Thymus (tissue), 11 donors: ENCODE results near the gene ZNF574. TPM values are rescaled to one million over a fixed set of nuclear protein-coding genes. Genes with fewer than 3 reads are reported as not detected.
A peak's percentile ranks its signal among the peaks of the same experiment; 100 is the strongest.

Experiments
- DNase-seq, 9 donors: peaks; one replicate each; pipeline ENCODE4 v3.0.0-alpha.2; 2013; ENCODE audit warnings: low spot score in 9 of 9, low read depth in 6 of 9, missing footprints in 1 of 9
- H3K27ac ChIP-seq, 2 donors: one replicate each; pipeline ENCODE4 v1.5.1; 2013; ENCODE audit warnings: control low read depth in 1 of 2, low read depth in 1 of 2, low read length in 1 of 2, mild to moderate bottlenecking in 1 of 2, moderate library complexity in 1 of 2
- H3K27me3 ChIP-seq, 2 donors: one replicate each; pipeline ENCODE4 v1.5.1; 2013; ENCODE audit warnings: low read length in 1 of 2; ENCODE audit not compliant: control insufficient read depth in 2 of 2, insufficient read depth in 1 of 2
- H3K36me3 ChIP-seq, 2 donors: one replicate each; pipeline ENCODE4 v1.5.1; 2013; ENCODE audit warnings: low read length in 1 of 2, mild to moderate bottlenecking in 1 of 2, moderate library complexity in 1 of 2; ENCODE audit not compliant: control insufficient read depth in 2 of 2, insufficient read depth in 2 of 2
- H3K4me1 ChIP-seq, 2 donors: one replicate each; pipeline ENCODE4 v1.5.1; 2013; ENCODE audit warnings: low read length in 2 of 2; ENCODE audit not compliant: control insufficient read depth in 2 of 2, insufficient read depth in 2 of 2
- H3K4me3 ChIP-seq, 2 donors: one replicate each; pipeline ENCODE4 v1.5.1; 2013; ENCODE audit warnings: low read length in 2 of 2, control low read depth in 1 of 2, mild to moderate bottlenecking in 1 of 2
- H3K9me3 ChIP-seq, 2 donors: one replicate each; pipeline ENCODE4 v1.5.1; 2013; ENCODE audit warnings: low read length in 1 of 2, mild to moderate bottlenecking in 1 of 2; ENCODE audit not compliant: control insufficient read depth in 2 of 2, insufficient read depth in 1 of 2
- WGBS: extraction: QIAGEN DNeasy Blood & Tissue Kit; methylation state at CpG from one replicate; pipeline ENCODE4 v1.1.7; 2013; 5-methylcytosine and 5-hydroxymethylcytosine counted together
- polyA plus RNA-seq: library from polyadenylated mRNA; stranded (reverse); fragments of 200-250 nt; gene quantifications from one replicate; pipeline ENCODE4 v1.2.3, GENCODE V29; 2013
- total RNA-seq: library from RNA; stranded (reverse); fragments of 120-200 nt; gene quantifications from one replicate; pipeline ENCODE4 v1.2.4, GENCODE V29; 2013
- donor health status: healthy.

ZNF574 gene
- total and polyA plus RNA-seq, 2 donors: 5.7 to 6.0 TPM

DNA sequence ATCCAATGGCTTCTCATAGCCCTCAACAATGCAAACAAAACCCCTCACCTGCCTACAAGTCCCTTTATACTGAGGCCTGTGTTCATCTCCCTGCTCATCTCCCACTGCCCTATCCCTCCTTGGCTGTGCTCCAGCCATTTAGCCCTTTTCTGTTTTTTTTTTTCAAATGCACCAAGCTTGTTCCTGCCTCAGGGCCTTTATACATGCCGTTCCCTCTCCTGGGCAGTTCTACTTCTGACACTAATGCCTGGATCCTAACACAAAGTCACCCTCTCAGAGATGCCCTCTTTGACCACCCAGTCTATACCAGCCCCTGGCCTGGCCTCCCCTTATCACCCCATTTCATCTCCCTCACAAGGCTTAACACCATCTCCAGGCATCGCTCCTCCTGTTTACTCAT is 26.9 kb downstream of the ZNF574 start:
- 100% methylated on average over 2 of the region's 2 CpGs for WGBS

DNA sequence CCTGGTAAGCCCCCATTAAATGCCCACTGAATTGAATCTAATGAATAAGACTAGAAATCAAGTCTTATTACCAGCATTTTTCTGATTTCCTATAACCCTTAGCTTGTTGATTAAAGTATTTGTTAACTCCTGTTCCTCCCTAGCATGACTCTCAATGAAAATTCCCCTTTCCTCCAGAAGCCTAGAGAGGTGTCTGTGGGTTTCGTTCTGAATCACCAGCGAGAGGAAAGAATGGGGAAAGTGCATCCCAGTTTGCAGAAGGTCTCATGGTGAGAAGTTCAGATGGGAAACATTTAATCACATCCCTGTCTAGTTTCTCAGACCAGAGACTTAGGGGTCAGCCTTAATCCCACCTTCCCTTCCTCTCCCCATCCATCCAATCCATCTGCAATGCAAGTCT is 29.4 kb downstream of the ZNF574 start:
- Histone ChIP-seq H3K27ac (no peak overlapping the region), H3K9me3 (no peaks in the 10 kb centered on the region), H3K4me1 (peaks cover 0 to 5% of the 10 kb centered on the region in 2 donors), H3K27me3 (no peaks in the 10 kb centered on the region), H3K4me3 (no peak overlapping the region), H3K36me3 (no peaks in the 10 kb centered on the region)
- no peak for DNase-seq
- 97% methylated on average over 2 of the region's 2 CpGs for WGBS

More for the DNA sequence above, 26.9 kb downstream of the ZNF574 start:
- Histone ChIP-seq H3K36me3 (no peaks in the 10 kb centered on the region), H3K27me3 (no peaks in the 10 kb centered on the region), H3K27ac (no peak overlapping the region), H3K4me3 (no peak overlapping the region), H3K4me1 (peaks cover 0 to 3% of the 10 kb centered on the region in 2 donors), H3K9me3 (no peaks in the 10 kb centered on the region)
- no peak for DNase-seq

DNA sequence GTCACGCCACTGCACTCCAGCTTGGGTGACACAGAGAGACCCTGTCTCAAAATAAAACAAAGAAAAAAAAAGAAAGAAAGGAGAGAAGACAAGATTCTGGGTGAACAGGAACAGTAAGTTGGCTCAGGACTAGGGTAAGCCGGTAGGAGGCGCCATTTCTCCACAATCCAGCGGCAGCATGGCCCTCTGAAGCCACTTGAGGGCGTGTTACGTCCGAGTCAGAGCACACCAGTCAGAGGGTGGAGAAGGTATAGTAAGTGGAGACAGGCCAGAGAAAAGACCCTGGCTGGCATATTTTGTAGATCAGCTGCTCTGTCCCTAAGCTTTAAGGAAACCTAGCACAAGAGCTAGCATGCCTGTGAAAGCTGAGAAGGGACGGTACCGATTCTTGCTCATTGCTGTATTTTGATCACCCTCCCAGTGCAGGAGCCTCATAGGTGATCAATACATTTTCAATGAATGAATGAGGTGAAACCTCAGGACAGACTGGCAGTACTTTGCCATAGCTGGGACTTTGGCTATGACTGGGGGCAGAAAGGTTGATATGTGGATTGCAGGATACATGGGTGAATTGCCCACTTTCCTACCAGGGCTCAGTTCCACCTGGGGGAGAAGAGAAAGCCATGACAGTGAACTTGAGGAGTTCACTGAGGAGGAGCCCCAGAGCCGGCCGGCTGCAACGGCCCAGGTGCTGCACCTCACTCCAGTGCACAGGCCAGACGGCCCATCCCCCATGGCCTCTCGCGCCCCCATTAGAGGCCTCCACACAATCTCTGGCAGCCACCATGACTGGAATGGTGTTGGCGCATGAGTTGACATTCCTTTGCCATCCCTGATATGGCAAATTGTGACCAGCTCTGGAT is 32.8 kb downstream of the ZNF574 start:
- Histone ChIP-seq H3K4me1 (peaks cover 0 to 8% of the 10 kb centered on the region in 2 donors), H3K9me3 (no peaks in the 10 kb centered on the region), H3K4me3 (no peak overlapping the region), H3K36me3 (no peaks in the 10 kb centered on the region), H3K27me3 (no peaks in the 10 kb centered on the region), H3K27ac (no peak overlapping the region)
- DNase-seq: peak; percentile 61 to 93 (median 83)
- 50% methylated on average over 16 of the region's 16 CpGs for WGBS

DNA sequence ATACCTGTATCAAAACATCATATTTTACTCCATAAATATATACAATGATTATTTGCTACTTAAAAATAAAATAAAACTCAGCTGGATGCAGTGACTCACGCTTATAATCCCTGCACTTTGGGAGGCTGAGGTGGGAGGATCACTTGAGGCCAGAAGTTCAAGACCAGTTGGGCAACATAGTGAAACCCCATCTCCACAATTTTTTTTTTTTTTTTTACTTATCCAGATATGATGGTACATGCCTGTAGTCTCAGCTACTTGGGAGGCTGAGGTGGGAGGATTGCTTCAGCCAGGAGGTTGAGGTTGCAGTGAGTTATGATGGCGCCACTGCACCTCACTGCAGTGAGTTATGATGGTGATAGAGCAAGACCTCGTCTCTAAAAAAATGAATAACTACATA is 33.9 kb downstream of the ZNF574 start:
- no peak overlapping the region for H3K27ac ChIP-seq
- H3K9me3 ChIP-seq: no peaks in the 10 kb centered on the region
- H3K4me3 ChIP-seq: no peak overlapping the region
- H3K4me1 ChIP-seq: peaks cover 0 to 16% of the 10 kb centered on the region in 2 donors
- no peaks in the 10 kb centered on the region for H3K27me3 ChIP-seq
- no peaks in the 10 kb centered on the region for H3K36me3 ChIP-seq
- WGBS: 95% methylated on average over 3 of the region's 3 CpGs
- no peak for DNase-seq

DNA sequence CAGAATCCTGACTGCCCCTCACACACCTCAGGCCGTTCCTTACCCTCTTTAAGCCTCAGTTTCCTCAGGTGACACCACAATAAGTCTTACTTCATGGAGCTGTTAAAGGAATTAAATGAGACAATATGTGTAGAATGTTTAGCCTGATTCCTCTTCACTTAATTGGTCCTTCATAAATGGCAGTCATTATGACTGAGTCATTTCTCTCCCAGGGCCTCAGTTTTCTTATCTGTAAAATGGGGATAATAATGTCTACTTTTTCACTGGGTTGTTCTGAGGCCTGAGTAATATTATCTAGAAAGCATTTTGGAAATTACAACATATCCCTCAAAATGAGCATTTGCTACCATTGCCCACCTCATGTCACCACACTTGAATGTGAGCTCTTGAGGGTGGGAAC is 34.7 kb downstream of the ZNF574 start:
- H3K27me3 ChIP-seq: peaks cover 0 to 2% of the 10 kb centered on the region in 2 donors
- no peak overlapping the region for H3K27ac ChIP-seq
- no peaks in the 10 kb centered on the region for H3K9me3 ChIP-seq
- H3K4me3 ChIP-seq: no peak overlapping the region
- H3K36me3 ChIP-seq: no peaks in the 10 kb centered on the region
- peaks cover 0 to 16% of the 10 kb centered on the region in 2 donors for H3K4me1 ChIP-seq
- 94% methylated on average over 1 of the region's 1 CpG for WGBS
- DNase-seq: no peak

DNA sequence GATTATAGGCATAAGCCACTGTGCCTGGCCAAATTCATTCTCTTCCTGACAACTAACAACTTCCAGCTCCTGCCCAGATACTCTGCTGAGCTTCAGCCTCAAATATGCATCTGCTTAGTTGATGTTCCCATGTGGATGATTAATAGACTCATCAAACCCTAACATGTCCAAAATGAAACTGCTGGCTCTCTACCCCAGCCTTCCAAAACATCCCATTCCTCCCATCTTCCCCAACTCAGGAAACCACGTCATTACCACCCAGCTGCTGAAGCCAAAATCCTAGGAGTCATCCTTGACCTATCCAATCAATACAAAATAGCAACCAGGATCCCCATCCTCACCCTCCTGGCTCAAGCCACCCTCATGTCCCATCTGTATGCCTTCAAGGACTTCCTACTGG is 35.4 kb downstream of the ZNF574 start:
- WGBS: 96% methylated on average over 1 of the region's 1 CpG
- no peak overlapping the region for H3K4me3 ChIP-seq
- no peak for DNase-seq
- H3K27ac ChIP-seq: no peak overlapping the region
- H3K4me1 ChIP-seq: peaks cover 0 to 16% of the 10 kb centered on the region in 2 donors
- H3K27me3 ChIP-seq: peaks cover 0 to 2% of the 10 kb centered on the region in 2 donors
- H3K9me3 ChIP-seq: no peaks in the 10 kb centered on the region
- no peaks in the 10 kb centered on the region for H3K36me3 ChIP-seq

DNA sequence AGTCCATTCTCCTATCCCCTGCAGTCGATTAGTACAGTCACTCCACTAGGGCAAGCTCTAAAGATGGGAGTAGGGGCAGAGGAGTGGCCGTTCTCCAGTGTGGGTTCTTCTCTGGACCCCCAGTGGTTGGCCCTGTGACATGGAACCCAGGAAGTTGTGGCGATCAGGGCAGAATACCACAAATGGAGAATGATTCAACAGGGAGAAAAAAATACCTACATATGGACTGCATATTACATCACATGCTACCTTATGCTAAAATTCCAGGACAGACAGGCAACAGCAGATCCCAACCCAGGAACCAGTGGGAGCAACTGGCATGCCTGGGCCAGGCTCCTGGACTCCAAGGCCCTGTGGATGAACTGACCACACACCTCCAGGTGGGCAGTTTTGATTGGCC is 35.8 kb downstream of the ZNF574 start:
- DNase-seq: no peak
- H3K27me3 ChIP-seq: peaks cover 0 to 2% of the 10 kb centered on the region in 2 donors
- peaks cover 0 to 2% of the 10 kb centered on the region in 2 donors for H3K36me3 ChIP-seq
- H3K4me3 ChIP-seq: no peak overlapping the region
- no peak overlapping the region for H3K27ac ChIP-seq
- H3K9me3 ChIP-seq: no peaks in the 10 kb centered on the region
- 82% methylated on average over 3 of the region's 3 CpGs for WGBS
- H3K4me1 ChIP-seq: peaks cover 0 to 16% of the 10 kb centered on the region in 2 donors

DNA sequence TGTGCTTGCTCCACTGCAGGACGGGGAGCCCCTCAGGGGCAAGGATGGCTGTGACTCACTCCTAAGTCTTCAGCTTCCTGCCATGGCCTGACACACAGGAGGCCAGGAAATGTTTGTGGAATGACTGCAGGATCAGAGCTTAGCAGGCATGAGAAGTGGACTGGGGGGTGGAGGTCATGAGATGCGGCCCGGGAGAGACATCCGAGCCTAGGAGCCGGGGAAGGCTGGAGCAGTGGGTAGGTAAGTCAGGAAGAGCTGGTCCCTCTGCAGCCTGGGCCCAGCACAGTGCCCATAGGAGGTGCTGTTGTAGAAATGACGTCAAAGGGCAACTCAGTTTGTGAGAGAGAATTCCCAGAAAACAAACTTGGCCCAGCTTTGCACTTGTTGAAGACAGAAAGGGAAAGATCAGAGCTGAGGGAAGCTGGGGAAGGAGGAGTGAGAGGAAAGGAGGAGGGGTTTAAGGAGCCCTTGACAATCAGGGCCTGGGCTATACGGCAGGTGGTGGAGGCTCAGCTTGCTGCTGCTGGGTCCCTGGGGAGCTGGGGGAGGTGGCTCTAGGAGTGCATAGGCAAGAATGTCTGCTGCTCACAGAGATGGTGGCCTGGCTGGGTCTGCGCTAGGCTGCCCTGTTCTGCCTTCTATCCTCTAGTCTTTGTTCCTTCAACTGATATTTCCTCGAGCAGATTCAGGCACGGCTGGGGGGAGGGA is 37.8 kb downstream of the ZNF574 start:
- 88% methylated on average over 10 of the region's 10 CpGs for WGBS
- peaks cover 0 to 2% of the 10 kb centered on the region in 2 donors for H3K36me3 ChIP-seq
- no peaks in the 10 kb centered on the region for H3K9me3 ChIP-seq
- peak in 1 of 9 donors; percentile 28 for DNase-seq
- no peak overlapping the region for H3K4me3 ChIP-seq
- peaks cover 0 to 2% of the 10 kb centered on the region in 2 donors for H3K27me3 ChIP-seq
- no peak overlapping the region for H3K27ac ChIP-seq
- peaks cover 0 to 12% of the 10 kb centered on the region in 2 donors for H3K4me1 ChIP-seq

DNA sequence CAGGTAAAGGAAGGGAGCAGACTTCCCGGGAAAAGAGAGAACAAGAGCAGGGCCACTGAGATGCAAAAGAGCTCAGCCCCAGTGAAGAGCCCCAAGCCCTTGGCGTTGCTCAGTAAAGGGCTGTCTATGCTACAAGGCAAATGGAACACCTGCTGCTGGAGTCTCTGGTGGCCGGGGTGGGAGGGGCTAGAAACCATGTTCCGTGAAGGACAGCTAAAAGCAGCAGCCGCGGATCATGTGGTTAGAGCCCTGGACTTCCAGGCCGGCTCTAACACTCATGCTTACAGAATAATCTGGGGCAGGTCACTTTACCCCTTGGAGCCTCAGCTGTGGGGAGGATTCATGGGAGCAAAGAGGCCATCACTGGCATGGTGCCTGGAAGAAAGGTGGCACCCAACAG is 38.4 kb downstream of the ZNF574 start:
- H3K4me1 ChIP-seq: peaks cover 0 to 11% of the 10 kb centered on the region in 2 donors

More for the DNA sequence above, 38.4 kb downstream of the ZNF574 start:
- Histone ChIP-seq H3K9me3 (no peaks in the 10 kb centered on the region), H3K4me3 (no peak overlapping the region), H3K27ac (no peak overlapping the region), H3K27me3 (peaks cover 0 to 2% of the 10 kb centered on the region in 2 donors), H3K36me3 (peaks cover 0 to 2% of the 10 kb centered on the region in 2 donors)
- DNase-seq: peak in 1 of 9 donors; percentile 21
- WGBS: 84% methylated on average over 7 of the region's 7 CpGs
